ENCODE results near the gene CREM. TPM values are rescaled to one million over a fixed set of nuclear protein-coding genes. Genes with fewer than 3 reads are reported as not detected.
A peak's percentile ranks its signal among the peaks of the same experiment; 100 is the strongest.

The CREM gene
- total RNA-seq, 1 donor from 2014 or later = 26.9 TPM

- no peak for TF ChIP-seq CTCF (conservative IDR thresholded peaks at IDR 0.05; ENCODE audit: low read depth, low read length)
- peak; percentile 78 for DNase-seq (ENCODE audit: low read depth)
These were observed 133.2 kb downstream of the CREM start for GRCh38 chr10:35259769-35260397.

GRCh38 chr10:35262436-35262835 is 135.8 kb downstream of the CREM start:
- no peak for TF ChIP-seq CTCF (conservative IDR thresholded peaks at IDR 0.05; ENCODE audit: low read depth, low read length)
- no peak overlapping the region for H3K4me3 ChIP-seq (ENCODE audit: low read depth, low read length)
- no peak for DNase-seq (ENCODE audit: low read depth)

More at GRCh38 chr10:35259769-35260397, 133.2 kb downstream of the CREM start:
- no peak overlapping the region for H3K4me3 ChIP-seq (ENCODE audit: low read depth, low read length)

Other genes starting within 250 kb of the CREM start
- 23.7 and 24.8 TPM in 2 replicates for gene CUL2, start 36.5 kb upstream of the CREM start, total RNA-seq
- 27.2 and 38.1 TPM in 2 replicates for gene CCNY, start 209.7 kb downstream of the CREM start, total RNA-seq

Measured in epithelial cell of proximal tubule (primary cell).